ENCODE measurements around the gene MYO7B.
A peak's percentile ranks its signal among the peaks of the same experiment; 100 is the strongest.

Gene MYO7B

DNA sequence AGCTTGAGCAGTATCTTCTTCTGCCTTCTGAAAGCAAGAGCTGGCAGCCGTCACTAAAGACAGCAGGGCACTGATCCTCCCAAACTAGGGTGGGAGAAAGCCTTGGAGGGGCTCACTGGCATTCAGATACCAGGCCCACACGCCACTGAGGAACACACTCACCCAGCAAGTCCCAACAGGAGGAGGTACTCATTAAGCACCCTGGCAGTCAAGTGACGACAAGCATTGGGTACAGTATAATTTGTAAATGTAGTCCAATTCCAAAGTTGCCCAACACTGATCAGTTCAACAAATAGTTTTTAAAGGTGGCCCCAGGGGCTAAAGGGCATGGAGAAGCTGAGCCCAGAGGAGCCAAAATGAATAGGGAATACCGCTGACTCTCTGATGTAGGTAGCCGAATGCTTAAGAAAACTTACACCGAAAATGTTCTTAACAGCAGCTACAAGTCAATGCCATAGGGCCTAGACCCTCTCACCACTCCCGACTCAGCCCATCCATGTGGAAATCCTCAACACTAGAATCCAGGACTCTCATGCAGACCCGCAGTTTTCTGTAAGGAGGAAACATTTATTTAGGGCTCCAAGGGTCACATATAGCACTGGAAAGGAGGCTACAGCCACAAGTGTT, 129.9 kb downstream of the MYO7B start:
- no peak for DNase-seq (ENCODE audit: low spot score)

DNA sequence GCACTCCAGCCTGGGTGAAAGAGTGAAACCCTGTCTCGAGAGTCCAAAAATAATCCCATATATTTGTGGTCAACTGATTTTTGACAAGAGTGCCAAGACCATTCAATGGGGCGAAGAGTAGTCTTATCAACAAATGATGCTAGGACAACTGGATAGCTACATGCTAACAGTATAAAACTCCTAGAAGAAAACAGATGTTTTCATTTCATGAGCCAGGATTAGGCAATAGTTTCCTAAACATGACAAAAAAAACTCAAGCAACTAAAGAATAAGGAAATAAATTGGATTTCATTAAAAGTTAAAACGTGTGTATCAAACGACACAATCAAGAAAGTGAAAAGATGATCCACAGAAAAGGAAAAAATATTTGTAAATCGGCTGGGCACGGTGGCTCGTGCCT, 133.6 kb downstream of the MYO7B start:
- no peak for DNase-seq (ENCODE audit: low spot score)

GRCh38 chr2:127670055-127670956, 134.8 kb downstream of the MYO7B start:
- no peak for DNase-seq (ENCODE audit: low spot score)

DNA sequence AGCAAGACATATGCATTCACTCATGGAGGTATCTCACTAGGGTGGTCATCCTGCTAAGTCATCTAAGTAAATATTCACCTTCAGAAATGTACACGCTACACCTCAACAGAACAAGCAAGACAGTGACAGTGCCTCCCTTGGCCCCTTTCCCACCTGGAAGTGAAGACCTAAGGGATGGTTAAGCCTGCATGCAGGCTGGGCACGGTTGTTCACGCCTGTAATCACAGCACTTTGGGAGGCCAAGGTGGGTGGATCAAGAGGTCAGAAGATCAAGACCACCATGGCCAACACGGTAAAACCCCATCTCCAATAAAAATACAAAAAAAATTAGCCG, 135.4 kb downstream of the MYO7B start:
- DNase-seq (ENCODE audit: low spot score): no peak

DNA sequence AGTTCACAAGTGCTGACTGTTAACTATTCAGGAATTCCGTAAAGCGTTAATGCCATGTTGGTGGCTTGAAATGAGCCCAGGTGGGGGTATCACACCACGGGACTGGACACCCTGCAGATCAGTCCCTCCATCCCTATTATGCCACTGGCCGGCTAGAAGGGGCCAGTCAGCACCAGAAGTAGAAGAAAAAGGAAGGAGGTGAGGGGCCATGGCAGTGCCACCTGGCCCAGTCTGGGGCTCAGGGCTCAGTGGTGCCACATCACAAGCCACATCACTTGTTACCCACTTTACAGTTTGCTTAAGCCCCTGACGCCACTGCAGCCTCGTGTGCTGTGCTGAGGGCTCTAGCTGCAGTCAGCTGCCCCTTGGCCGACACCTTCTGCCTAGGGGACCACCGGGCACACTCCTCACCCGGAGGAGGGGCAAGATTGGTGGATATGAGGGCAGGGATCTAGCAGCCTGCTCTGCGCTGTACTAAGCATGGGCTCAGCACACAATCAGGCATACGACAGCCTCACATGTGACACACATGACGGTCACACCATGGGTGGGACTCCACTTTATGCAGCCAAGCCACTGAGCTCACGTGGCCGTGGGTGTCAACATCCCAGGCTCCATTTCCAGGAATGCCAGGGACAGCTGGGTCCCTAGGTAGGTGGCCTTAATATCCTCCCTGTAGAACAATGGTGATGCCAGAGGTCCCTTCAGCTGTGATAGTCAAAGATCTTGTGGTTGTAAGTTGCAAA, 136.2 kb downstream of the MYO7B start:
- no peak for DNase-seq (ENCODE audit: low spot score)

GRCh38 chr2:127672341-127673224, 137.1 kb downstream of the MYO7B start:
- DNase-seq (ENCODE audit: low spot score): no peak

DNA sequence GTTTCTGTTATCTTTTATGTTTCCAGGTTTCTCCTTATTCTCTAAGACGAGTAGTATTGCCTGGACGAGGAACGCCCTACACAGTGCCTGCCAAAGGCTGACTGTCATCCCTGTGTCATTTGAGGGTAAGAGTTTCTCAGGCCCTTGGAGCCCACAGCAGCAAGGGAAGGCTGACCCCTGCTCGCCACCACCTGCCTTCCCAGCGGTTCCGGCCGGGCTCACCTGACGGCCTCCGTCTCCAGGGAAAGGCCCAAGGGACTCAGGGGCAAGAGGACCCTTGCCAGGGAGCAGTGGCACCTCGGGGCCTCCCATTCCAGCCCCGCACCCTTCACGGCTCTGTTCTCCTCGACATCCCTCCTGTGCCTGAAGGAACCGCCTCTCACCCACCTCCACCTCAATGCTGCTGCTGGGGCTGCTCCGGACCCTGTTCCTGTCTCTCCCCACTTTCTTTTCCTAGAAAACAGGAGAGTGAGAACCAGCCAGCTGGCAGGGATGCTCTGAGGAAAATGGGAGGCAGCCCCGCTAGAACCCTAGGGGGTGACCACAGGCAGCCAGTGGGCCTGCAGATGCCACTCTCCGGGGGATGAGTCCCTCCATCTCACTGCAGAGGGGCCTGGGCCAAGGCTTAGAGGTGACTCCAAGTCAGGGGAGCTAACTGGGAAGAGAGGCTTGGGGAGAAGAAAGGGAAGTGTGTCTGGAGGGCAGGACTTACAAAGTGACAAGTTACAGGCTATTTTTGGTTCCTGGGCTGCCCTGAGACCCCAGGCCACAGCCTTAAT, 138.0 kb downstream of the MYO7B start:
- no peak for DNase-seq (ENCODE audit: low spot score)

- DNase-seq (ENCODE audit: low spot score): peak; percentile 78
These were observed 139.0 kb downstream of the MYO7B start for GRCh38 chr2:127674241-127675209.

- peak; percentile 47 for DNase-seq (ENCODE audit: low spot score)
These were observed 140.1 kb downstream of the MYO7B start, which contains the start of gene LIMS2 for GRCh38 chr2:127675331-127676261. TSS of gene LIMS2 (minus strand) at chr2:127675530. CDS start at chr2:127675024, 506 bp downstream.

GRCh38 chr2:127676906-127677305, 141.4 kb downstream of the MYO7B start:
- no peak for DNase-seq (ENCODE audit: low spot score)

DNA sequence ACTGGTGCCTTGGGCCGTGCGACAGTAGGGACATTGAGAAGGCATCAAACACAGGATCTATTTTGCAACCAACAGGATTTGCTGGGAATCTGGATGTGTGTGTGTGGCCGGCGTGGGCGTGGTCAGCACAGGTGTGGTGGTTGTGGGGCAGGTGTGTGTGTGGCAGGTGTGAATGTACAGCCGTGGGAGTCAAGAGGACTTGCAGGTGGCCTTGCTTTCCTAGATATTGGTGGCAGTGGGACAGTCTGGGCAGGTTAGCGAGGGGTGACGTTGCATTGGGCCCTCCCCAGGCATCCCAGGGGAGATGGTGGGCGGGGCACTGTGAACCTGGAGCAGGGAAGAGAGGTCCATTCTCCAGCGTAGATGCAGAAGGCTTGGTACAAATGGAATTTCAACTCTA, 143.0 kb downstream of the MYO7B start:
- DNase-seq (ENCODE audit: low spot score): no peak

DNA sequence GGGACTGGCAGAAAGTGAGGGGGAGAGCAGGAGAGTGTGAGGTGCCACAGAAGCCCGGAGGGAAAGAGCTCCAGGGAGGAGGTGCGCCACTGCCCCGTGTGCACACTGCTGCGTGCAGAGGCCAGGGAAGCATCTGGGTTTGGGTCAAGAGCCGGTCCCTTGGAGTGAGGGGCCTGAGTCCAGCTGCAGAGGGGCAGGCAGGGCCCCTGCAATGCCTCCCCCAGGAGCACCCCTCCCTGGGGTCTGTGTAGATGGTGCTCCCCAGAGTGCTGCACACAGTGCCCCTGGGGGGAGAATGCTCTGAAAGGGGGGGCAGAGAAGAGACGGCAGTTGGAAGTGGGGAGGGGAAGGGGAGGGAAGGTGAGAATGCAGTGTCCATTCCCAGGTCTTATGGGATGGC, 143.5 kb downstream of the MYO7B start:
- no peak for DNase-seq (ENCODE audit: low spot score)

DNA sequence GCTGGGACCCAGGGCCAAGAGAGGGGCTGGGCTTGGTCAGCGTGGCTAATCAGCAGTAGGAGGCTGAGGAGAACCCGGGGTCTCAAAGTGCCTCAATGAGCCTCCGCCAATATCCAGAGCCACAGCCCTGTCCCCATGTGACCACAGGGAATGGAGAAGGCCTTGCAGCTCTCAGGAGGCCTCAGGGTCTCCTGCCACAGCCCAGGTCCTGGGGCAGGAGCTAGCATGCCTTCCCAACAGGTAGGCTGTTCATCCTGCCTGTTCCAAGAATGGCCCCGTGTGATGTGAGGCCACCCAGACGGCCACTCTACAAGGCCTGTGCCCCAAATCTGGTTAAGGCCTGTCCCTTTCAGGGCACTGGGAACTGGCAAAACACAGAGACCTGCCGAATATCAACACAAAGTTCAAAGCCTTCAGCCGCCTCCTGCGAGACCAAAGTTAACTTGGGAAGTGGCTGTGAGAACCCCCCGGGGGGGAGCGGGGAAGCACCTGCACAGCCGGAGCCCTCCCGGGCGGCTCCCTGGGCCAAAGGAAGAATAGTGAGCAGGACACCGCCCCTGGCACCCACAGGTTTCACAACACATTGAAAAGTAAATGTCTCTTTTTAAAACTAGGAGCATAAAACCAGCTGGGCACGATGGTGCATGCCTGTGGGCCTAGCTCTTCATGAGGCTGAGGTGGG, 144.3 kb downstream of the MYO7B start:
- DNase-seq (ENCODE audit: low spot score): no peak

GRCh38 chr2:127680706-127681287, 145.3 kb downstream of the MYO7B start:
- DNase-seq (ENCODE audit: low spot score): no peak

DNA sequence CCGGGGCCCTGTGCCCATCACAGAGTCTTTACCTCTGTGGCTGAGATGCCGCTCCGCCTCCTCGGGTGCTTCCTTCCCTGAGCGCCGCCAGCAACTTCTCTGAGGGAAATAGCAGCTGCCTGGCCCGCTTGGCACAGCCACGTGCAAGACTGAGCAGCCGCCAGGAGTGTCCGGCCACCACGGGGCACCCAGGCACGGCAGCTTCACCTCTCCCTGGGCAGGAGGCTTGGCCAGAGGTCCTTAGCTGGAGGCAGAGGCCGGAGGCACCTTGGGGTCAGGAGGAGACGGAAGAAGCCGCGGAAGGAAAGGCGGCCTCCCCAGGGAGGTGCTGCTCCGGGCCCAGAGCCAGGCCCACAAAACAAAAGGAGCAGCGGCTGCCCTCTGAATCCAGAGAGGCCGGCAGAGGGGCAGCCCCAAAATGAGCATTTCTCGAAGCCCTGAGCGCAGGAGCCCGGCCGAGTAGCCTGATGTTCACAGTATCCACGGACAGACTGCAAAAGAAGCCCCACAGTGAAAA, 145.9 kb downstream of the MYO7B start:
- DNase-seq (ENCODE audit: low spot score): peak; percentile 57

GRCh38 chr2:127681976-127682857, 146.7 kb downstream of the MYO7B start:
- no peak for DNase-seq (ENCODE audit: low spot score)

Measured in kidney capillary endothelial cell (primary cell).